NCI-H446 treated with DMSO at 0.1 percent for 48 hours (cell line): ENCODE data around the gene ISL2.
"Not testable (repeated sequence)": the region's sequence is repeated elsewhere in the genome, so short reads cannot be mapped to it uniquely, and the experiment has no call there.

ENCODE experiments used
- DNase-seq: peaks from one replicate; lab custom pipeline; 2025; lab: John Stamatoyannopoulos, UW

ISL2 gene

GRCh38 chr15:76336254-76337058 lies at the start of gene ISL2:
TSS of gene ISL2 (plus strand) at chr15:76336773. CDS start at chr15:76336884, 111 bp downstream.
- DNase-seq = peak; percentile 83

GRCh38 chr15:76289582-76289981 lies 47.0 kb upstream of the ISL2 start:
- no peak for DNase-seq

GRCh38 chr15:76293361-76293760 lies 43.2 kb upstream of the ISL2 start:
- no peak for DNase-seq

GRCh38 chr15:76294463-76294862 lies 42.1 kb upstream of the ISL2 start:
- not testable (repeated sequence) for DNase-seq

GRCh38 chr15:76296849-76297248 lies 39.7 kb upstream of the ISL2 start:
- DNase-seq = no peak

- not testable (repeated sequence) for DNase-seq
These were observed 38.6 kb upstream of the ISL2 start for GRCh38 chr15:76297951-76298350.

GRCh38 chr15:76298986-76299385 lies 37.6 kb upstream of the ISL2 start:
- no peak for DNase-seq

- no peak for DNase-seq
These were observed 36.8 kb upstream of the ISL2 start for GRCh38 chr15:76299786-76300185.

GRCh38 chr15:76303909-76304308 lies 32.7 kb upstream of the ISL2 start:
- DNase-seq = no peak

- no peak for DNase-seq
These were observed 26.8 kb upstream of the ISL2 start for GRCh38 chr15:76309601-76310330.

GRCh38 chr15:76310475-76311099 lies 26.0 kb upstream of the ISL2 start:
- no peak for DNase-seq

- peak; percentile 90 for DNase-seq
These were observed 25.2 kb upstream of the ISL2 start, which contains the start of gene ETFA for GRCh38 chr15:76311100-76311953. TSS of gene ETFA (minus strand) at chr15:76311469. CDS start at chr15:76311388, 81 bp downstream.

GRCh38 chr15:76312540-76313174 lies 23.9 kb upstream of the ISL2 start:
- no peak for DNase-seq

- DNase-seq = not testable (repeated sequence)
These were observed 23.4 kb upstream of the ISL2 start for GRCh38 chr15:76313175-76313567.

- no peak for DNase-seq
These were observed 22.8 kb upstream of the ISL2 start for GRCh38 chr15:76313731-76314130.

GRCh38 chr15:76320012-76320411 lies 16.6 kb upstream of the ISL2 start:
- DNase-seq = no peak

- no peak for DNase-seq
These were observed 15.4 kb upstream of the ISL2 start for GRCh38 chr15:76321171-76321570.

- DNase-seq = no peak
These were observed 15.0 kb upstream of the ISL2 start for GRCh38 chr15:76321602-76322001.

- DNase-seq = no peak
These were observed 12.5 kb upstream of the ISL2 start for GRCh38 chr15:76324066-76324465.

GRCh38 chr15:76325704-76326103 lies 10.9 kb upstream of the ISL2 start:
- DNase-seq = no peak
